Omental fat pad (tissue), 4 donors: ENCODE data around the gene TSPAN7. TPM values are rescaled to one million over a fixed set of nuclear protein-coding genes. Genes with fewer than 3 reads are reported as not detected.

Source experiments
- ATAC-seq: fragments of 150-250 bp; one replicate; pipeline ENCODE4 v1.9.1; 2016; ENCODE audit warnings: mild to moderate bottlenecking, moderate library complexity; ENCODE audit not compliant: low FRiP score
- DNase-seq: peaks from one replicate; pipeline ENCODE4 v3.0.0-alpha.2; 2019; ENCODE audit warnings: low spot score
- CTCF ChIP-seq, 3 donors: fragments of 450-650 bp; IDR thresholded peaks; one replicate each; pipeline ENCODE4 v1.5.1; 2016 to 2017; ENCODE audit warnings: antibody characterized with exemption in 3 of 3, mild to moderate bottlenecking in 3 of 3, moderate library complexity in 2 of 3
- total RNA-seq, 4 donors: library from RNA; depleted of rRNA; stranded (reverse); fragments of >200 nt; gene quantifications; one replicate each; pipeline ENCODE4 v1.1.0, GENCODE V29; 2016

Gene TSPAN7
- total RNA-seq, 4 donors from 2014 or later: 18.7 to 61.2 (median 40.8) TPM

- no peak for TF ChIP-seq CTCF (IDR thresholded peaks at IDR 0.05)
- DNase-seq (no peak), ATAC-seq (no peak)
Measured at GRCh38 chrX:38651625-38652601, 90.6 kb downstream of the TSPAN7 start.

GRCh38 chrX:38652934-38653442 lies 91.6 kb downstream of the TSPAN7 start:
- no peak for TF ChIP-seq CTCF (IDR thresholded peaks at IDR 0.05)
- no peak for DNase-seq

GRCh38 chrX:38654302-38654701 lies 93.0 kb downstream of the TSPAN7 start:
- no peak for TF ChIP-seq CTCF (IDR thresholded peaks at IDR 0.05)
- DNase-seq (no peak), ATAC-seq (no peak)

More at GRCh38 chrX:38652934-38653442, 91.6 kb downstream of the TSPAN7 start:
- ATAC-seq: no peak

GRCh38 chrX:38656350-38656915 lies 95.1 kb downstream of the TSPAN7 start:
- no peak for TF ChIP-seq CTCF (IDR thresholded peaks at IDR 0.05)
- no peak for ATAC-seq

GRCh38 chrX:38657562-38657961 lies 96.2 kb downstream of the TSPAN7 start:
- no peak for TF ChIP-seq CTCF (IDR thresholded peaks at IDR 0.05)
- ATAC-seq (no peak), DNase-seq (no peak)

More at GRCh38 chrX:38656350-38656915, 95.1 kb downstream of the TSPAN7 start:
- DNase-seq: no peak

GRCh38 chrX:38660395-38661102 lies 99.2 kb downstream of the TSPAN7 start:
- DNase-seq: no peak
- no peak for TF ChIP-seq CTCF (IDR thresholded peaks at IDR 0.05)
- ATAC-seq: no peak
